CD14-positive monocyte (primary cell): ENCODE data around the gene CLCN5. TPM values are rescaled to one million over a fixed set of nuclear protein-coding genes. Genes with fewer than 3 reads are reported as not detected.

Experiments used
- DNase-seq, 3 donors: peaks; one replicate each; pipeline ENCODE4 v3.0.0-alpha.2; 2011 to 2022
- H2AFZ ChIP-seq: 2 replicates; pipeline ENCODE4 v1.6.0; 2012; ENCODE audit warnings: mild to moderate bottlenecking, low read depth, low read length, inconsistent platforms; ENCODE audit not compliant: insufficient read depth, poor library complexity, severe bottlenecking
- H3K27ac ChIP-seq, 2 donors: 1 replicate in 1 of 2; 2 replicates in 1 of 2; pipeline ENCODE4 v1.5.1; 2012 to 2013; ENCODE audit warnings: low read length in 2 of 2, control low read depth in 1 of 2, inconsistent platforms in 1 of 2, low read depth in 1 of 2, mild to moderate bottlenecking in 1 of 2
- H3K27me3 ChIP-seq, 2 donors: one replicate each; pipeline versions ENCODE4 v1.6.0 to v1.6.1; 2011 to 2013; ENCODE audit warnings: low read length in 2 of 2; ENCODE audit not compliant: control insufficient read depth in 2 of 2, insufficient read depth in 2 of 2
- H3K36me3 ChIP-seq, 2 donors: replicated peaks in 1 of 2; 1 replicate in 1 of 2; 2 replicates in 1 of 2; pipeline versions ENCODE4 v1.5.1 to v1.6.1; 2012 to 2013; ENCODE audit warnings: low read length in 2 of 2, control low read depth in 1 of 2, inconsistent platforms in 1 of 2, mild to moderate bottlenecking in 1 of 2; ENCODE audit not compliant: insufficient read depth in 2 of 2, control insufficient read depth in 1 of 2
- H3K4me1 ChIP-seq, 2 donors: 1 replicate in 1 of 2; 2 replicates in 1 of 2; pipeline versions ENCODE4 v1.5.1 to v1.6.1; 2012 to 2013; ENCODE audit warnings: low read length in 2 of 2, control low read depth in 1 of 2, inconsistent platforms in 1 of 2, mild to moderate bottlenecking in 1 of 2, moderate library complexity in 1 of 2; ENCODE audit not compliant: insufficient read depth in 2 of 2, control insufficient read depth in 1 of 2
- H3K4me2 ChIP-seq: replicated peaks from 2 replicates; pipeline ENCODE3; 2012; ENCODE audit warnings: low read length, moderate library complexity, mild to moderate bottlenecking; ENCODE audit not compliant: poor library complexity, severe bottlenecking; ENCODE audit errors: extremely low read depth
- H3K4me3 ChIP-seq, 3 experiments: fragments of 200-600 bp in 1 of 3; sonication (generic) in 1 of 3; replicated peaks in 1 of 3; 1 replicate in 2 of 3; 2 replicates in 1 of 3; pipeline ENCODE4 v1.5.1; 2011 to 2013; ENCODE audit warnings: low read length in 3 of 3, mild to moderate bottlenecking in 3 of 3, control low read depth in 2 of 3, low read depth in 2 of 3, inconsistent platforms in 1 of 3, moderate library complexity in 1 of 3
- H3K79me2 ChIP-seq: 2 replicates; pipeline ENCODE4 v1.6.0; 2012; ENCODE audit warnings: mild to moderate bottlenecking, control low read depth, inconsistent platforms, low read length, moderate library complexity; ENCODE audit not compliant: insufficient read depth
- H3K9ac ChIP-seq: 2 replicates; pipeline ENCODE4 v1.6.0; 2017; ENCODE audit warnings: low read length, mild to moderate bottlenecking; ENCODE audit not compliant: insufficient read depth, poor library complexity, severe bottlenecking
- H3K9me3 ChIP-seq, 2 donors: replicated peaks in 1 of 2; 1 replicate in 1 of 2; 2 replicates in 1 of 2; pipeline versions ENCODE4 v1.5.1 to v1.6.1; 2012 to 2013; ENCODE audit warnings: low read length in 2 of 2, control low read depth in 1 of 2; ENCODE audit not compliant: control insufficient read depth in 1 of 2, insufficient read depth in 1 of 2
- H4K20me1 ChIP-seq: 2 replicates; pipeline ENCODE4 v1.6.0; 2012; ENCODE audit warnings: mild to moderate bottlenecking, low read length, control low read depth, moderate library complexity; ENCODE audit not compliant: insufficient read depth
- H3K27ac Mint-ChIP-seq, 7 donors: one replicate each; pipeline ENCODE4 v1.8.0; 2020; ENCODE audit warnings: mild to moderate bottlenecking in 7 of 7, mixed read lengths in 7 of 7, moderate library complexity in 6 of 7, inconsistent platforms in 2 of 7
- H3K27me3 Mint-ChIP-seq, 3 donors: one replicate each; pipeline ENCODE4 v1.8.0; 2021 to 2022; ENCODE audit warnings: low read depth in 3 of 3, mild to moderate bottlenecking in 3 of 3, mixed read lengths in 3 of 3, moderate library complexity in 3 of 3, inconsistent platforms in 1 of 3
- H3K36me3 Mint-ChIP-seq, 2 donors: one replicate each; pipeline ENCODE4 v1.8.0; 2020; ENCODE audit warnings: mixed read lengths in 2 of 2, inconsistent platforms in 1 of 2, mild to moderate bottlenecking in 1 of 2
- H3K4me1 Mint-ChIP-seq: one replicate; pipeline ENCODE4 v1.8.0; 2020; ENCODE audit warnings: mild to moderate bottlenecking, mixed read lengths
- H3K4me3 Mint-ChIP-seq, 2 donors: one replicate each; pipeline ENCODE4 v1.8.0; 2020; ENCODE audit warnings: mild to moderate bottlenecking in 2 of 2, mixed read lengths in 2 of 2, moderate library complexity in 1 of 2
- H3K9me3 Mint-ChIP-seq, 7 donors: one replicate each; pipeline ENCODE4 v1.8.0; 2020 to 2022; ENCODE audit warnings: mixed read lengths in 7 of 7, mild to moderate bottlenecking in 6 of 7, moderate library complexity in 6 of 7, inconsistent platforms in 2 of 7
- WGBS: methylation state at CpG from one replicate; pipeline ENCODE4 v1.1.5; 2013; ENCODE audit warnings: missing lambda C conversion rate; ENCODE audit not compliant: insufficient coverage; 5-methylcytosine and 5-hydroxymethylcytosine counted together
- intact Hi-C, 2 donors: fragments of 100-400 bp; cut with micrococcal nuclease; formaldehyde crosslinking; loops; one replicate each; pipeline versions ENCODE4 v1.15.0 to v1.15.1; 2023
- polyA plus RNA-seq, 3 donors: library from polyadenylated mRNA; depleted of rRNA in 1 of 3; unstranded in 2 of 3; stranded (reverse) in 1 of 3; fragments of 300-500 nt in 2 of 3; fragments of >200 nt in 1 of 3; fragmentation: Illumina TruSeq in 2 of 3; gene quantifications; 1 replicate in 2 of 3; 2 replicates in 1 of 3; pipeline ENCODE4 v1.2.3, GENCODE V29; 2012 to 2021
- small RNA-seq: library from RNA; depleted of rRNA; stranded (forward); fragments of <200 nt; gene quantifications from one replicate; pipeline ENCODE3, GENCODE V24; 2012; ENCODE audit warnings: low read depth; ENCODE audit not compliant: insufficient read length
- TF ChIP-seq, protein P1 (sequence below): fragments of 200-600 bp; IDR thresholded peaks from one replicate; pipeline ENCODE4 v1.8.0; 2022; ENCODE audit warnings: antibody characterized with exemption, mild to moderate bottlenecking

The CLCN5 gene
- polyA plus RNA-seq, 3 donors, result 4.1 to 4.2 (median 4.1) TPM

DNA sequence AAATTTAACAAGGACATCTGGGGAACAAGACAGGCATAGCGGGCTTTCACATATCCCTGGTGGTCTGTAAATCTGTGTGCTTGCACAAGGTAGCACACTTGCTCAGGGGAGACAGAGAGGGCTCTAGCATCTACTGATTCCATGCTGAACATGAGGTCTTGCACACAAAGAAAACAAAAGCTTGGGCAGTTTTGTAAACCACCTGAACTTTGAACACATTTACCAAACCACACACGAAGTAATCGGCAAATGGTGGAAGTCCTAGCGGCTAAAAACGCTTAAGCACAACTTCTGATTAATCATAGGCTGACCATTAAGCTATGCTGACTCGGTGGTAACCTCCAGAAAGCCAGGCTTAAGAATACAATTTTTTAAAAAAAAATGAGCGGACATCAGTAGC, 225.6 kb downstream of the CLCN5 start:
- Histone ChIP-seq H3K27ac (no peak overlapping the region), H3K4me3 (no peak overlapping the region), H3K4me2 (no peak overlapping the region), H3K9me3 (no peaks in the 10 kb centered on the region), H3K4me1 (no peaks in the 10 kb centered on the region), H4K20me1 (no peaks in the 10 kb centered on the region), H2AFZ (no peak overlapping the region), H3K9ac (no peak overlapping the region), H3K36me3 (no peaks in the 10 kb centered on the region), H3K27me3 (no peaks in the 10 kb centered on the region), H3K79me2 (no peaks in the 10 kb centered on the region)
- Mint-ChIP-seq H3K4me3 (no peak overlapping the region), H3K27me3 (peaks cover 0 to 3% (median 0%) of the 10 kb centered on the region in 3 donors), H3K27ac (no peak overlapping the region), H3K9me3 (peaks cover 0 to 1% (median 0%) of the 10 kb centered on the region in 7 donors), H3K4me1 (no peaks in the 10 kb centered on the region), H3K36me3 (no peaks in the 10 kb centered on the region)
- no CpG with 5 or more reads among the region's 7 CpGs for WGBS
- TF ChIP-seq, protein P1, sequence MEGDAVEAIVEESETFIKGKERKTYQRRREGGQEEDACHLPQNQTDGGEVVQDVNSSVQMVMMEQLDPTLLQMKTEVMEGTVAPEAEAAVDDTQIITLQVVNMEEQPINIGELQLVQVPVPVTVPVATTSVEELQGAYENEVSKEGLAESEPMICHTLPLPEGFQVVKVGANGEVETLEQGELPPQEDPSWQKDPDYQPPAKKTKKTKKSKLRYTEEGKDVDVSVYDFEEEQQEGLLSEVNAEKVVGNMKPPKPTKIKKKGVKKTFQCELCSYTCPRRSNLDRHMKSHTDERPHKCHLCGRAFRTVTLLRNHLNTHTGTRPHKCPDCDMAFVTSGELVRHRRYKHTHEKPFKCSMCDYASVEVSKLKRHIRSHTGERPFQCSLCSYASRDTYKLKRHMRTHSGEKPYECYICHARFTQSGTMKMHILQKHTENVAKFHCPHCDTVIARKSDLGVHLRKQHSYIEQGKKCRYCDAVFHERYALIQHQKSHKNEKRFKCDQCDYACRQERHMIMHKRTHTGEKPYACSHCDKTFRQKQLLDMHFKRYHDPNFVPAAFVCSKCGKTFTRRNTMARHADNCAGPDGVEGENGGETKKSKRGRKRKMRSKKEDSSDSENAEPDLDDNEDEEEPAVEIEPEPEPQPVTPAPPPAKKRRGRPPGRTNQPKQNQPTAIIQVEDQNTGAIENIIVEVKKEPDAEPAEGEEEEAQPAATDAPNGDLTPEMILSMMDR, result no peak
- intact Hi-C loops, result no loop called here
- DNase-seq, result no peak

Small RNA genes lying within 50 kb of the gene (small RNA-seq; reads per million reads assigned to genes)
- 1.9 reads per million for gene MIR188
- 100 reads per million, percentile 96 among the genes with 10 or more reads in this experiment for gene MIR362
- 48.2 reads per million, percentile 93 among the genes with 10 or more reads in this experiment for gene MIR500A
- 0.94 reads per million for gene MIR500B
- gene MIR501, result 14.9 reads per million, percentile 83 among the genes with 10 or more reads in this experiment
- gene MIR502, result 128 reads per million, percentile 96 among the genes with 10 or more reads in this experiment
- gene MIR532, result 343 reads per million, percentile 98 among the genes with 10 or more reads in this experiment
- gene MIR660, result 59.1 reads per million, percentile 94 among the genes with 10 or more reads in this experiment
- not detected for gene RNU6-421P

Other genes starting within 250 kb of the CLCN5 start
- gene PAGE1, start 226.6 kb upstream of the CLCN5 start, polyA plus RNA-seq, result not detected
- not detected for gene PAGE4, start 93.3 kb upstream of the CLCN5 start, polyA plus RNA-seq
- gene USP27X, start 43.1 kb upstream of the CLCN5 start, polyA plus RNA-seq, result under 1 TPM; 0.16 to 0.97 (median 0.23) TPM